ENCODE results near the gene TFDP3.

- TF ChIP-seq, protein P1, sequence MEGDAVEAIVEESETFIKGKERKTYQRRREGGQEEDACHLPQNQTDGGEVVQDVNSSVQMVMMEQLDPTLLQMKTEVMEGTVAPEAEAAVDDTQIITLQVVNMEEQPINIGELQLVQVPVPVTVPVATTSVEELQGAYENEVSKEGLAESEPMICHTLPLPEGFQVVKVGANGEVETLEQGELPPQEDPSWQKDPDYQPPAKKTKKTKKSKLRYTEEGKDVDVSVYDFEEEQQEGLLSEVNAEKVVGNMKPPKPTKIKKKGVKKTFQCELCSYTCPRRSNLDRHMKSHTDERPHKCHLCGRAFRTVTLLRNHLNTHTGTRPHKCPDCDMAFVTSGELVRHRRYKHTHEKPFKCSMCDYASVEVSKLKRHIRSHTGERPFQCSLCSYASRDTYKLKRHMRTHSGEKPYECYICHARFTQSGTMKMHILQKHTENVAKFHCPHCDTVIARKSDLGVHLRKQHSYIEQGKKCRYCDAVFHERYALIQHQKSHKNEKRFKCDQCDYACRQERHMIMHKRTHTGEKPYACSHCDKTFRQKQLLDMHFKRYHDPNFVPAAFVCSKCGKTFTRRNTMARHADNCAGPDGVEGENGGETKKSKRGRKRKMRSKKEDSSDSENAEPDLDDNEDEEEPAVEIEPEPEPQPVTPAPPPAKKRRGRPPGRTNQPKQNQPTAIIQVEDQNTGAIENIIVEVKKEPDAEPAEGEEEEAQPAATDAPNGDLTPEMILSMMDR (IDR thresholded peaks at IDR 0.05) = no peak
- TF ChIP-seq POLR2A (IDR thresholded peaks at IDR 0.05) (no peak), POLR2AphosphoS5 (IDR thresholded peaks at IDR 0.05) (no peak)
These were observed 41.0 kb downstream of the TFDP3 start for GRCh38 chrX:133177202-133177601.

Measured in upper lobe of left lung (tissue), 4 donors.